ENCODE measurements around the gene TMEM11. TPM values are rescaled to one million over a fixed set of nuclear protein-coding genes. Genes with fewer than 3 reads are reported as not detected.

Gene TMEM11
- total RNA-seq, 2 experiments from 2014 or later: 26.8 to 34.0 TPM

- POLR2A ChIA-PET: interaction anchor here (1.1 kb wide), 1 partner anchor 21 kb away, joined by 4 read pairs; no protein-coding TSS in a partner anchor
- no TSS peak for BruUV-seq (replicated peaks)
Measured at GRCh38 chr17:21233581-21234347, 19.8 kb upstream of the TMEM11 start.

GRCh38 chr17:21232033-21232749, 18.2 kb upstream of the TMEM11 start:
- no peak overlapping the region for H3K4me3 ChIP-seq (ENCODE audit: low read depth, low read length, poor library complexity, severe bottlenecking)
- H3K9me3 ChIP-seq (ENCODE audit: low read length): no peaks in the 10 kb centered on the region
- ChIA-PET CTCF (ENCODE audit: unreplicated experiment) (no interaction called here), POLR2A (interaction anchor here (0.6 kb wide), 1 partner anchor 1307 kb away, joined by 3 read pairs; no protein-coding TSS in a partner anchor)
- H3K36me3 ChIP-seq (ENCODE audit: insufficient read depth, low read length): 0 out of 2 replicates have a peak, but pooled peaks cover 5% of the 10 kb centered on the region
- H3K4me1 ChIP-seq (ENCODE audit: insufficient read depth, low read length, poor library complexity, severe bottlenecking): no peaks in the 10 kb centered on the region
- no peaks in the 10 kb centered on the region for H3K9me2 ChIP-seq (ENCODE audit: insufficient read depth, low read length)
- H2AFZ ChIP-seq (ENCODE audit: low read length): no peak overlapping the region
- no peaks in the 10 kb centered on the region for H3K79me2 ChIP-seq (ENCODE audit: insufficient read depth, low read depth, low read length)
- no peak for DNase-seq (ENCODE audit: low spot score)
- no peak for TF ChIP-seq EZH2phosphoT487 (IDR thresholded peaks at IDR 0.05; ENCODE audit: borderline replicate concordance, low read depth, low read length)
- no peak for TF ChIP-seq CTCF (conservative IDR thresholded peaks at IDR 0.05; ENCODE audit: low read length)
- intact Hi-C loops (cut with micrococcal nuclease; ENCODE audit: unreplicated experiment): no loop called here
- H3K4me2 ChIP-seq (ENCODE audit: low read length): no peak overlapping the region
- H4K20me1 ChIP-seq (ENCODE audit: insufficient read depth, low read length): no peaks in the 10 kb centered on the region
- H3K27ac ChIP-seq (ENCODE audit: low read depth, low read length, poor library complexity, severe bottlenecking): no peak overlapping the region
- TSS peak; percentile 18 for BruUV-seq (replicated peaks)

More at GRCh38 chr17:21233581-21234347, 19.8 kb upstream of the TMEM11 start:
- no peak overlapping the region for H3K4me3 ChIP-seq (ENCODE audit: low read depth, low read length, poor library complexity, severe bottlenecking)
- H3K27ac ChIP-seq (ENCODE audit: low read depth, low read length, poor library complexity, severe bottlenecking): no peak overlapping the region
- CTCF ChIA-PET (ENCODE audit: unreplicated experiment): no interaction called here
- TF ChIP-seq EZH2phosphoT487 (IDR thresholded peaks at IDR 0.05; ENCODE audit: borderline replicate concordance, low read depth, low read length) (no peak), CTCF (conservative IDR thresholded peaks at IDR 0.05; ENCODE audit: low read length) (no peak)
- intact Hi-C loops (cut with micrococcal nuclease; ENCODE audit: unreplicated experiment): no loop called here
- no peaks in the 10 kb centered on the region for H3K79me2 ChIP-seq (ENCODE audit: insufficient read depth, low read depth, low read length)
- 0 out of 2 replicates have a peak, but pooled peaks cover 5% of the 10 kb centered on the region for H3K36me3 ChIP-seq (ENCODE audit: insufficient read depth, low read length)
- H3K9me3 ChIP-seq (ENCODE audit: low read length): no peaks in the 10 kb centered on the region
- no peaks in the 10 kb centered on the region for H4K20me1 ChIP-seq (ENCODE audit: insufficient read depth, low read length)
- no peak overlapping the region for H2AFZ ChIP-seq (ENCODE audit: low read length)
- no peaks in the 10 kb centered on the region for H3K4me1 ChIP-seq (ENCODE audit: insufficient read depth, low read length, poor library complexity, severe bottlenecking)
- no peak overlapping the region for H3K4me2 ChIP-seq (ENCODE audit: low read length)
- no peaks in the 10 kb centered on the region for H3K9me2 ChIP-seq (ENCODE audit: insufficient read depth, low read length)
- no peak for DNase-seq (ENCODE audit: low spot score)
